SK-N-MC (cell line): ENCODE data around the gene C17orf75.

Experiments
- EZH2 ChIP-seq: fragments of 200-600 bp; sonication (generic); IDR thresholded peaks from one replicate; pipeline ENCODE4 v1.6.1; 2017; ENCODE audit warnings: antibody characterized with exemption
- FOXP2 ChIP-seq: optimal IDR thresholded peaks from 2 replicates; pipeline ENCODE3; 2011; ENCODE audit warnings: mild to moderate bottlenecking, moderate library complexity; ENCODE audit not compliant: insufficient read depth; ENCODE audit errors: extremely low read length, control extremely low read depth
- POLR2AphosphoS5 ChIP-seq: IDR thresholded peaks from 2 replicates; pipeline ENCODE4 v1.6.1; 2012; ENCODE audit warnings: mild to moderate bottlenecking, low read depth, low read length, borderline replicate concordance

- TF ChIP-seq EZH2 (no peak), POLR2AphosphoS5 (no peak), FOXP2 (no peak)
These were observed 791 bp upstream of the C17orf75 start for GRCh38 chr17:32342603-32343325.
